NT2/D1 (cell line): Measurements from ENCODE around the gene TRIM43.
"Not testable (repeated sequence)": the region's sequence is repeated elsewhere in the genome, so short reads cannot be mapped to it uniquely, and the experiment has no call there.

Experiments used
- SUZ12 ChIP-seq: IDR thresholded peaks from 2 replicates; pipeline ENCODE4 v1.6.1; 2011; ENCODE audit not compliant: insufficient read length, insufficient read depth; ENCODE audit errors: extremely low read depth
- YY1 ChIP-seq: IDR thresholded peaks from 2 replicates; pipeline ENCODE4 v1.6.1; 2011; ENCODE audit not compliant: insufficient read length, insufficient read depth
- ZNF274 ChIP-seq: IDR thresholded peaks from 2 replicates; pipeline ENCODE4 v1.6.1; 2011; ENCODE audit warnings: mild to moderate bottlenecking, low read depth, low read length

- TF ChIP-seq ZNF274, SUZ12, YY1: not testable (repeated sequence)
These were observed 57.2 kb downstream of the TRIM43 start for GRCh38 chr2:95648894-95649544.
